Measurements from ENCODE around the gene APBA2.

Gene APBA2

DNA sequence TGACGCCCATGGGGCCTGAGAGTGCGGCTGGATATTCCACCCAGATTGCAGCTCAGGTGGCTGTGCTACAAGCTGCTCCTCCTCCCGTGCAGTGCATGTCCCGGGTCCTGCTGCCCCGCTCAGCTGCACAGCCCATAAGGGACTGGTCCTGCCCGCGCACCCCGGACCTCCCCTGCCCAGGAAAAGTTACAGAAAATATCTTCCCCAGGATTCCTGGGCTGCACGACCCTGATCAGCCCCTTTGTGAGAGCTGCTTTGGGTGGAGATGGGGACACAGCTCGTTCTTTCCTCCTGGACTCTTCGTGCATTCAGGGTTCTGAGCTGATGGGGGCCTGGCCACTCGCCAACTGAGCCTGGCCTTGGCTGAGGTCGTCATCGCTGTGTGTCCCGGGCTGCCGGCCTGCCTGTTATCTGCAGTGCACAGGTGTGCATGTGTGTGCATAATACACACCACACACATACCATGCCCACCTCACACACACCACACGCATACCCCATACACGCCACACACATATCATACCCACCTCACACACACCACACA lies 28.8 kb downstream of the APBA2 start:
- Histone ChIP-seq H3K9ac (ENCODE audit: low read depth, low read length, poor library complexity) (peak overlapping the region; percentile 60), H3K9me3 (replicated peaks in 1 of 2; ENCODE audit: control insufficient read depth in 2 of 2, insufficient read depth in 1 of 2, low read depth in 1 of 2, low read length in 2 of 2) (peaks cover 0 to 3% of the 10 kb centered on the region in 2 donors), H3K4me3 (ENCODE audit: low read length in 2 of 2) (peak overlapping the region in 1 of 2 donors; percentile 69), H3K79me1 (ENCODE audit: low read depth, low read length) (peaks cover 13% of the 10 kb centered on the region), H3K27ac (replicated peaks; ENCODE audit: low read length) (no peak overlapping the region), H3K27me3 (ENCODE audit: control insufficient read depth in 3 of 3, insufficient read depth in 3 of 3, low read depth in 1 of 3, low read length in 3 of 3) (no peaks in the 10 kb centered on the region), H2AK5ac (ENCODE audit: low read depth, low read length) (no peak overlapping the region), H3K4ac (ENCODE audit: low read length) (no peak overlapping the region), H2BK15ac (ENCODE audit: low read length) (no peak overlapping the region), H2AFZ (ENCODE audit: low read length) (no peak overlapping the region), H2BK120ac (ENCODE audit: low read depth, low read length) (no peak overlapping the region), H3K18ac (ENCODE audit: low read length) (peak overlapping the region; percentile 74), H2BK5ac (ENCODE audit: low read length) (peak overlapping the region; percentile 68), H4K91ac (ENCODE audit: low read depth, low read length, poor library complexity) (no peak overlapping the region), H3K14ac (ENCODE audit: low read length) (peak overlapping the region; percentile 76), H3K23ac (ENCODE audit: low read depth, low read length, poor library complexity) (peak overlapping the region; percentile 20), H2BK12ac (ENCODE audit: low read length) (peak overlapping the region; percentile 35), H3K36me3 (replicated peaks in 1 of 2; ENCODE audit: control insufficient read depth in 2 of 2, insufficient read depth in 2 of 2, low read length in 2 of 2) (peaks cover 6 to 12% of the 10 kb centered on the region in 2 donors), H3K4me2 (ENCODE audit: insufficient read depth, low read length, poor library complexity, severe bottlenecking) (no peak overlapping the region), H4K8ac (ENCODE audit: low read depth, low read length) (no peak overlapping the region), H3K4me1 (ENCODE audit: control insufficient read depth in 2 of 2, insufficient read depth in 1 of 2, low read depth in 1 of 2, low read length in 2 of 2) (peaks cover 19 to 25% of the 10 kb centered on the region in 2 donors)
- no peak for DNase-seq (ENCODE audit: low spot score)
- WGBS, 2 donors (ENCODE audit: extremely low coverage in 2 of 2, insufficient read length in 2 of 2, insufficient replicate concordance in 1 of 2) = 100% methylated on average over 2 of the region's 18 CpGs; no CpG with 5 or more reads in 1 of the 2 donors

DNA sequence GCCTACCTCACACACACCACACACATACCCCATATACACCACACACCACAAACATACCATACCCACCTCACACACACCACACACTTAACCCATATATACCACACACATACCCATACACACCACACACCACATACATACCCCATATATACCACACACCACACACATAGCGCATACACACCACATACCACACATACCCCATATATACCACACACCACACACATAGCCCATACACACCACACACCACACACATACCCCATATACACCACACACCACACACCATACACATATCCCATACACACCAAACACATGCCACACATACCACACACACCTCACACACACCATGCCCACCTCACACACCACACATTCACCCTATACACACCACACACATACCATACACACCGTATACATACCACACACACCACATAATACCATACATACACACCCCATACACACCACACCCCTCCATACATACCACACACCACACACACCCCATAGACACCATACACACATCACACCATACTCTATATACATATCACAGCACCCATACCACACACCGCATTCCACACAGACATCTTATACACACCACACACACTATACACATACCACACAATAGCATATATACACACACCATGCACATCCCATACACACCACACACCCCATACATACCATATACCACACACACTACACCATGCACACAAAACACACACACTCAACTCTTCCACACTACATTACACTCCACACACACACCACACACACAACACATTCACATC lies 29.5 kb downstream of the APBA2 start:
- H2AFZ ChIP-seq (ENCODE audit: low read length) = no peak overlapping the region
- no peak overlapping the region for H3K14ac ChIP-seq (ENCODE audit: low read length)
- H3K18ac ChIP-seq (ENCODE audit: low read length) = no peak overlapping the region
- peaks cover 0 to 3% of the 10 kb centered on the region in 2 donors for H3K9me3 ChIP-seq (replicated peaks in 1 of 2; ENCODE audit: control insufficient read depth in 2 of 2, insufficient read depth in 1 of 2, low read depth in 1 of 2, low read length in 2 of 2)
- no peaks in the 10 kb centered on the region for H3K27me3 ChIP-seq (ENCODE audit: control insufficient read depth in 3 of 3, insufficient read depth in 3 of 3, low read depth in 1 of 3, low read length in 3 of 3)
- H4K8ac ChIP-seq (ENCODE audit: low read depth, low read length) = no peak overlapping the region
- H3K23ac ChIP-seq (ENCODE audit: low read depth, low read length, poor library complexity) = peak overlapping the region; percentile 2
- peak overlapping the region; percentile 60 for H3K9ac ChIP-seq (ENCODE audit: low read depth, low read length, poor library complexity)
- H2BK120ac ChIP-seq (ENCODE audit: low read depth, low read length) = no peak overlapping the region
- no peak overlapping the region for H2AK5ac ChIP-seq (ENCODE audit: low read depth, low read length)
- no peak overlapping the region for H3K4ac ChIP-seq (ENCODE audit: low read length)
- H2BK5ac ChIP-seq (ENCODE audit: low read length) = peak overlapping the region; percentile 68
- no peak overlapping the region for H3K27ac ChIP-seq (replicated peaks; ENCODE audit: low read length)
- peaks cover 16% of the 10 kb centered on the region for H3K79me1 ChIP-seq (ENCODE audit: low read depth, low read length)
- 100% methylated on average over 2 to 3 of the region's 3 CpGs for WGBS, 2 donors (ENCODE audit: extremely low coverage in 2 of 2, insufficient read length in 2 of 2, insufficient replicate concordance in 1 of 2)
- no peak overlapping the region for H2BK15ac ChIP-seq (ENCODE audit: low read length)
- no peak overlapping the region for H3K4me2 ChIP-seq (ENCODE audit: insufficient read depth, low read length, poor library complexity, severe bottlenecking)
- peaks cover 6 to 12% of the 10 kb centered on the region in 2 donors for H3K36me3 ChIP-seq (replicated peaks in 1 of 2; ENCODE audit: control insufficient read depth in 2 of 2, insufficient read depth in 2 of 2, low read length in 2 of 2)
- peak overlapping the region in 1 of 2 donors; percentile 69 for H3K4me3 ChIP-seq (ENCODE audit: low read length in 2 of 2)
- no peak overlapping the region for H4K91ac ChIP-seq (ENCODE audit: low read depth, low read length, poor library complexity)
- peaks cover 19 to 24% of the 10 kb centered on the region in 2 donors for H3K4me1 ChIP-seq (ENCODE audit: control insufficient read depth in 2 of 2, insufficient read depth in 1 of 2, low read depth in 1 of 2, low read length in 2 of 2)
- peak overlapping the region; percentile 35 for H2BK12ac ChIP-seq (ENCODE audit: low read length)
- DNase-seq (ENCODE audit: low spot score) = no peak

DNA sequence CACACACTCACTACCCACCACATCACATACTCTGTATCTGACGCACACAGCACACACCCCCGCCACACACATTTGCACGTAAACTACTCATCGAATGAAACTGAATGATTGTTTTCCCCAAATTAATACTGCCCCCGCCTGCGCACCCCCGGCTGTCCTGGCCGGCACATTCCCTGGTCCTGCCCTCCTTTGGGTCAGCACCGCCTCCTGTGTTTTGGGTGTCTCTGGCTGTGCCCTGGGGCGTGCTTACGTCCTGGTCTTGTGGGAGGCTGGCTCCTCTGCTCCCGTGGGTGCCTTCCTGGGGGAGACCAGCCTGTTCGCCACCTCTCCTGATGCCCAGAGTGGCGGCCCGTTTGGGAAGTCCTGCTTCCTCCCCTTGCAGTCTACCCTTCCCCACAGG lies 30.2 kb downstream of the APBA2 start:
- WGBS, 2 donors (ENCODE audit: extremely low coverage in 2 of 2, insufficient read length in 2 of 2, insufficient replicate concordance in 1 of 2) = 100% methylated on average over 1 of the region's 15 CpGs; no CpG with 5 or more reads in 1 of the 2 donors
- no peak overlapping the region for H2BK5ac ChIP-seq (ENCODE audit: low read length)

DNA sequence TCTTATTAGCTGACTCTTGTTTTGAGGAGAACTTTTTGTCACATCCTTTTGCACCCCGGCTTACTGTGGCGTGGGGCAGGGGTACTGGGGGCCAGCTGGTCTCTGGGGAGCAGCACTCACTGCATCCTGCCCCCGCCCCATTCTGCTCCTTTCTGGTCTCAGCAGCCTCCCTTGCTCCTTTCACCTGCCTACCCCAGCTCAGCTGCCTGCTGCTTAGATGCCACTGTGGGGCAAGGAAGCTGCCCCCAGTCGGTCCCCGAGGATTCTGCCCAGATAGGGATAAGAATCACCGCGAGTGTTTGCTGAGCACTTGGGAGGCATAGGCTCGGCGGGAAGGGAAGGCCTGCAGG lies 32.0 kb downstream of the APBA2 start:
- H4K91ac ChIP-seq (ENCODE audit: low read depth, low read length, poor library complexity) = no peak overlapping the region
- peak overlapping the region; percentile 0 for H2BK5ac ChIP-seq (ENCODE audit: low read length)
- H3K18ac ChIP-seq (ENCODE audit: low read length) = peak overlapping the region; percentile 76
- H3K4ac ChIP-seq (ENCODE audit: low read length) = no peak overlapping the region
- no peak for DNase-seq (ENCODE audit: low spot score)
- peak overlapping the region; percentile 66 for H2AK5ac ChIP-seq (ENCODE audit: low read depth, low read length)
- H3K14ac ChIP-seq (ENCODE audit: low read length) = peak overlapping the region; percentile 91
- no peak overlapping the region for H3K9ac ChIP-seq (ENCODE audit: low read depth, low read length, poor library complexity)
- no peak overlapping the region for H3K4me2 ChIP-seq (ENCODE audit: insufficient read depth, low read length, poor library complexity, severe bottlenecking)
- WGBS, 2 donors (ENCODE audit: extremely low coverage in 2 of 2, insufficient read length in 2 of 2, insufficient replicate concordance in 1 of 2) = no CpG with 5 or more reads among the region's 9 CpGs
- H2AFZ ChIP-seq (ENCODE audit: low read length) = no peak overlapping the region
- H3K9me3 ChIP-seq (replicated peaks in 1 of 2; ENCODE audit: control insufficient read depth in 2 of 2, insufficient read depth in 1 of 2, low read depth in 1 of 2, low read length in 2 of 2) = peaks cover 0 to 3% of the 10 kb centered on the region in 2 donors
- no peaks in the 10 kb centered on the region for H3K27me3 ChIP-seq (ENCODE audit: control insufficient read depth in 3 of 3, insufficient read depth in 3 of 3, low read depth in 1 of 3, low read length in 3 of 3)
- H3K23ac ChIP-seq (ENCODE audit: low read depth, low read length, poor library complexity) = peak overlapping the region; percentile 11
- no peak overlapping the region for H2BK12ac ChIP-seq (ENCODE audit: low read length)
- H3K4me3 ChIP-seq (ENCODE audit: low read length in 2 of 2) = no peak overlapping the region
- peak overlapping the region; percentile 58 for H4K8ac ChIP-seq (ENCODE audit: low read depth, low read length)
- no peak overlapping the region for H2BK120ac ChIP-seq (ENCODE audit: low read depth, low read length)
- H3K36me3 ChIP-seq (replicated peaks in 1 of 2; ENCODE audit: control insufficient read depth in 2 of 2, insufficient read depth in 2 of 2, low read length in 2 of 2) = peaks cover 11 to 29% of the 10 kb centered on the region in 2 donors
- peaks cover 19% of the 10 kb centered on the region for H3K79me1 ChIP-seq (ENCODE audit: low read depth, low read length)
- H3K27ac ChIP-seq (replicated peaks; ENCODE audit: low read length) = peak overlapping the region; percentile 4
- peaks cover 7 to 19% of the 10 kb centered on the region in 2 donors for H3K4me1 ChIP-seq (ENCODE audit: control insufficient read depth in 2 of 2, insufficient read depth in 1 of 2, low read depth in 1 of 2, low read length in 2 of 2)
- H2BK15ac ChIP-seq (ENCODE audit: low read length) = peak overlapping the region; percentile 19

More for the DNA sequence above, 30.2 kb downstream of the APBA2 start:
- H4K8ac ChIP-seq (ENCODE audit: low read depth, low read length) = no peak overlapping the region
- no peak overlapping the region for H2AFZ ChIP-seq (ENCODE audit: low read length)
- no peak overlapping the region for H3K14ac ChIP-seq (ENCODE audit: low read length)
- no peak overlapping the region for H3K9ac ChIP-seq (ENCODE audit: low read depth, low read length, poor library complexity)
- no peak overlapping the region for H2BK120ac ChIP-seq (ENCODE audit: low read depth, low read length)
- no peak overlapping the region for H3K4ac ChIP-seq (ENCODE audit: low read length)
- H3K9me3 ChIP-seq (replicated peaks in 1 of 2; ENCODE audit: control insufficient read depth in 2 of 2, insufficient read depth in 1 of 2, low read depth in 1 of 2, low read length in 2 of 2) = peaks cover 0 to 3% of the 10 kb centered on the region in 2 donors
- DNase-seq (ENCODE audit: low spot score) = no peak
- H3K23ac ChIP-seq (ENCODE audit: low read depth, low read length, poor library complexity) = no peak overlapping the region
- H3K79me1 ChIP-seq (ENCODE audit: low read depth, low read length) = peaks cover 19% of the 10 kb centered on the region
- H3K4me3 ChIP-seq (ENCODE audit: low read length in 2 of 2) = no peak overlapping the region
- H3K27me3 ChIP-seq (ENCODE audit: control insufficient read depth in 3 of 3, insufficient read depth in 3 of 3, low read depth in 1 of 3, low read length in 3 of 3) = no peaks in the 10 kb centered on the region
- no peak overlapping the region for H2BK15ac ChIP-seq (ENCODE audit: low read length)
- peaks cover 6 to 12% of the 10 kb centered on the region in 2 donors for H3K36me3 ChIP-seq (replicated peaks in 1 of 2; ENCODE audit: control insufficient read depth in 2 of 2, insufficient read depth in 2 of 2, low read length in 2 of 2)
- no peak overlapping the region for H3K27ac ChIP-seq (replicated peaks; ENCODE audit: low read length)
- no peak overlapping the region for H3K4me2 ChIP-seq (ENCODE audit: insufficient read depth, low read length, poor library complexity, severe bottlenecking)
- H2AK5ac ChIP-seq (ENCODE audit: low read depth, low read length) = no peak overlapping the region
- no peak overlapping the region for H2BK12ac ChIP-seq (ENCODE audit: low read length)
- peaks cover 16 to 22% of the 10 kb centered on the region in 2 donors for H3K4me1 ChIP-seq (ENCODE audit: control insufficient read depth in 2 of 2, insufficient read depth in 1 of 2, low read depth in 1 of 2, low read length in 2 of 2)
- H3K18ac ChIP-seq (ENCODE audit: low read length) = no peak overlapping the region
- H4K91ac ChIP-seq (ENCODE audit: low read depth, low read length, poor library complexity) = no peak overlapping the region
